Activated CD8-positive, alpha-beta memory T cell treated with anti-CD3 and anti-CD28 coated beads, Interleukin-2, amount 10 ng/mL, durations not matched to agents 7 days and 5 days (primary cell): ENCODE measurements around the gene C6orf132. TPM values are rescaled to one million over a fixed set of nuclear protein-coding genes. Genes with fewer than 3 reads are reported as not detected.

Source experiments
- ATAC-seq: fragments of 150-1000 bp; cut with Tn5 transposase; one replicate; pipeline ENCODE4 v1.10.0; 2021; ENCODE audit warnings: moderate library complexity
- CTCF ChIA-PET: fragments of 350-600 bp; sonication (Branson Sonifier 250); formaldehyde crosslinking; loops from one replicate; lab custom pipeline; 2021; ENCODE audit warnings: antibody characterized with exemption; lab: Charles Lee
- DNase-seq: peaks from one replicate; pipeline ENCODE4 v3.0.0-alpha.2; 2020
- H3K27ac Mint-ChIP-seq: one replicate; pipeline ENCODE4 v1.8.0; 2021; ENCODE audit warnings: mild to moderate bottlenecking, mixed read lengths
- H3K27me3 Mint-ChIP-seq: one replicate; pipeline ENCODE4 v1.8.0; 2021; ENCODE audit warnings: mixed read lengths
- H3K36me3 Mint-ChIP-seq: one replicate; pipeline ENCODE4 v1.8.0; 2021; ENCODE audit warnings: mild to moderate bottlenecking, mixed read lengths
- H3K4me1 Mint-ChIP-seq: one replicate; pipeline ENCODE4 v1.8.0; 2021; ENCODE audit warnings: mixed read lengths
- H3K4me3 Mint-ChIP-seq: one replicate; pipeline ENCODE4 v1.8.0; 2021; ENCODE audit warnings: mild to moderate bottlenecking, moderate library complexity, mixed read lengths
- H3K9me3 Mint-ChIP-seq: one replicate; pipeline ENCODE4 v1.8.0; 2022; ENCODE audit warnings: low read depth, mixed read lengths
- total RNA-seq, 2 experiments: library from RNA; stranded (reverse); gene quantifications; one replicate each; pipeline ENCODE4 v1.2.3, GENCODE V29; 2021

Gene C6orf132
- total RNA-seq, 2 experiments from 2014 or later = 0.16 to 0.18 TPM

GRCh38 chr6:42123379-42124103 is 18.9 kb downstream of the C6orf132 start:
- DNase-seq = no peak
- H3K4me3 Mint-ChIP-seq = no peak overlapping the region
- ATAC-seq = no peak
- H3K36me3 Mint-ChIP-seq = no peaks in the 10 kb centered on the region
- no peaks in the 10 kb centered on the region for H3K4me1 Mint-ChIP-seq
- H3K9me3 Mint-ChIP-seq = no peaks in the 10 kb centered on the region
- no peak overlapping the region for H3K27ac Mint-ChIP-seq
- CTCF ChIA-PET = interaction anchor here (0.7 to 1.4 kb wide), 3 partner anchors 13 to 94 kb away, joined by 3 to 6 read pairs (median 5); partner anchors contain the start of gene MRPS10
- H3K27me3 Mint-ChIP-seq = no peaks in the 10 kb centered on the region

- no peaks in the 10 kb centered on the region for H3K9me3 Mint-ChIP-seq
- no peaks in the 10 kb centered on the region for H3K4me1 Mint-ChIP-seq
- no peak overlapping the region for H3K4me3 Mint-ChIP-seq
- ATAC-seq = no peak
- CTCF ChIA-PET = interaction anchor here (0.7 to 1.6 kb wide), 2 partner anchors 17 to 43 kb away, joined by 3 to 4 read pairs; no protein-coding TSS in a partner anchor
- no peaks in the 10 kb centered on the region for H3K36me3 Mint-ChIP-seq
- H3K27me3 Mint-ChIP-seq = peaks cover 12% of the 10 kb centered on the region
- no peak for DNase-seq
- H3K27ac Mint-ChIP-seq = no peak overlapping the region
Measured at GRCh38 chr6:42120895-42121865, 21.2 kb downstream of the C6orf132 start.

- CTCF ChIA-PET = interaction anchor here (3.3 kb wide), 1 partner anchor 14 kb away, joined by 12 read pairs; no protein-coding TSS in a partner anchor
- Mint-ChIP-seq H3K4me1 (no peaks in the 10 kb centered on the region), H3K4me3 (no peak overlapping the region), H3K36me3 (no peaks in the 10 kb centered on the region), H3K27me3 (peaks cover 12% of the 10 kb centered on the region), H3K27ac (no peak overlapping the region), H3K9me3 (no peaks in the 10 kb centered on the region)
- ATAC-seq = peak; percentile 12
- DNase-seq = no peak
Measured at GRCh38 chr6:42118162-42119001, 24.0 kb downstream of the C6orf132 start.

GRCh38 chr6:42117843-42118161 is 24.6 kb downstream of the C6orf132 start:
- Mint-ChIP-seq H3K27ac (no peak overlapping the region), H3K4me1 (no peaks in the 10 kb centered on the region), H3K9me3 (no peaks in the 10 kb centered on the region), H3K4me3 (no peak overlapping the region), H3K36me3 (no peaks in the 10 kb centered on the region), H3K27me3 (peaks cover 12% of the 10 kb centered on the region)
- CTCF ChIA-PET = interaction anchor here (3.3 kb wide), 1 partner anchor 14 kb away, joined by 12 read pairs; no protein-coding TSS in a partner anchor
- DNase-seq (no peak), ATAC-seq (no peak)

GRCh38 chr6:42113936-42114636 is 28.3 kb downstream of the C6orf132 start:
- no peak for DNase-seq
- H3K4me1 Mint-ChIP-seq = no peaks in the 10 kb centered on the region
- H3K27ac Mint-ChIP-seq = no peak overlapping the region
- H3K27me3 Mint-ChIP-seq = peaks cover 18% of the 10 kb centered on the region
- H3K4me3 Mint-ChIP-seq = no peak overlapping the region
- CTCF ChIA-PET = interaction anchor here (2.0 kb wide), 1 partner anchor 10 kb away, joined by 7 read pairs; no protein-coding TSS in a partner anchor
- no peaks in the 10 kb centered on the region for H3K9me3 Mint-ChIP-seq
- H3K36me3 Mint-ChIP-seq = no peaks in the 10 kb centered on the region
- ATAC-seq = no peak

- ATAC-seq = no peak
- Mint-ChIP-seq H3K27me3 (peaks cover 16% of the 10 kb centered on the region), H3K4me1 (no peaks in the 10 kb centered on the region), H3K4me3 (no peak overlapping the region), H3K36me3 (no peaks in the 10 kb centered on the region), H3K9me3 (no peaks in the 10 kb centered on the region), H3K27ac (no peak overlapping the region)
- no peak for DNase-seq
- CTCF ChIA-PET = interaction anchor here (0.8 kb wide), 1 partner anchor 9 kb away, joined by 3 read pairs; no protein-coding TSS in a partner anchor
Measured at GRCh38 chr6:42112351-42112750, 30.1 kb downstream of the C6orf132 start.

- CTCF ChIA-PET = interaction anchor here (0.6 to 1.6 kb wide), 2 partner anchors 11 to 275 kb away, joined by 3 to 5 read pairs; no protein-coding TSS in a partner anchor
- H3K36me3 Mint-ChIP-seq = no peaks in the 10 kb centered on the region
Measured at GRCh38 chr6:42110683-42111082, 31.7 kb downstream of the C6orf132 start.

GRCh38 chr6:42108071-42108470 is 34.3 kb downstream of the C6orf132 start:
- Mint-ChIP-seq H3K9me3 (no peaks in the 10 kb centered on the region), H3K27me3 (peaks cover 6% of the 10 kb centered on the region), H3K36me3 (no peaks in the 10 kb centered on the region), H3K4me1 (peaks cover 11% of the 10 kb centered on the region), H3K4me3 (no peak overlapping the region), H3K27ac (no peak overlapping the region)
- DNase-seq = no peak
- CTCF ChIA-PET = interaction anchor here (0.7 to 1.4 kb wide), 2 partner anchors 59 to 62 kb away, joined by 3 read pairs; no protein-coding TSS in a partner anchor
- ATAC-seq = no peak

More at GRCh38 chr6:42110683-42111082, 31.7 kb downstream of the C6orf132 start:
- no peak overlapping the region for H3K4me3 Mint-ChIP-seq
- DNase-seq (no peak), ATAC-seq (no peak)
- H3K27me3 Mint-ChIP-seq = peaks cover 6% of the 10 kb centered on the region
- H3K27ac Mint-ChIP-seq = no peak overlapping the region
- H3K9me3 Mint-ChIP-seq = no peaks in the 10 kb centered on the region
- H3K4me1 Mint-ChIP-seq = no peaks in the 10 kb centered on the region

- no peaks in the 10 kb centered on the region for H3K9me3 Mint-ChIP-seq
- ATAC-seq = no peak
- DNase-seq = no peak
- H3K36me3 Mint-ChIP-seq = no peaks in the 10 kb centered on the region
- CTCF ChIA-PET = interaction anchor here (3.0 to 3.5 kb wide), 2 partner anchors 16 to 72 kb away, joined by 20 to 65 read pairs; no protein-coding TSS in a partner anchor
- H3K4me1 Mint-ChIP-seq = peaks cover 24% of the 10 kb centered on the region
- H3K27me3 Mint-ChIP-seq = peaks cover 3% of the 10 kb centered on the region
- H3K27ac Mint-ChIP-seq = no peak overlapping the region
- no peak overlapping the region for H3K4me3 Mint-ChIP-seq
Measured at GRCh38 chr6:42106112-42107023, 36.1 kb downstream of the C6orf132 start.

GRCh38 chr6:42105709-42106108 is 36.7 kb downstream of the C6orf132 start:
- peaks cover 29% of the 10 kb centered on the region for H3K4me1 Mint-ChIP-seq
- peaks cover 3% of the 10 kb centered on the region for H3K27me3 Mint-ChIP-seq
- no peak overlapping the region for H3K4me3 Mint-ChIP-seq
- DNase-seq = no peak
- H3K9me3 Mint-ChIP-seq = no peaks in the 10 kb centered on the region
- CTCF ChIA-PET = interaction anchor here (2.0 to 3.5 kb wide), 4 partner anchors 16 to 73 kb away, joined by 8 to 65 read pairs (median 21); no protein-coding TSS in a partner anchor
- no peak overlapping the region for H3K27ac Mint-ChIP-seq
- no peak for ATAC-seq
- no peaks in the 10 kb centered on the region for H3K36me3 Mint-ChIP-seq

GRCh38 chr6:42105156-42105648 is 37.2 kb downstream of the C6orf132 start:
- Mint-ChIP-seq H3K4me3 (peak overlapping the region; percentile 51), H3K9me3 (no peaks in the 10 kb centered on the region), H3K27me3 (peaks cover 3% of the 10 kb centered on the region), H3K4me1 (peaks cover 34% of the 10 kb centered on the region), H3K27ac (no peak overlapping the region), H3K36me3 (no peaks in the 10 kb centered on the region)
- DNase-seq (no peak), ATAC-seq (no peak)
- CTCF ChIA-PET = interaction anchor here (0.7 to 3.5 kb wide), 43 partner anchors 8 to 749 kb away, joined by 3 to 65 read pairs (median 7); partner anchors contain the start of genes BYSL, MED20, TAF8 and TOMM6
